GM19328 (cell line): ENCODE results near the gene SLC13A4.
"Not testable (repeated sequence)": the region's sequence is repeated elsewhere in the genome, so short reads cannot be mapped to it uniquely, and the experiment has no call there.

ENCODE experiments used
- ATAC-seq: cut with Tn5 transposase; IDR thresholded peaks from one replicate; pipeline ENCODE4 v1.9.1; 2021; ENCODE audit warnings: mild to moderate bottlenecking, moderate library complexity; ENCODE audit not compliant: unreplicated experiment

The SLC13A4 gene

DNA sequence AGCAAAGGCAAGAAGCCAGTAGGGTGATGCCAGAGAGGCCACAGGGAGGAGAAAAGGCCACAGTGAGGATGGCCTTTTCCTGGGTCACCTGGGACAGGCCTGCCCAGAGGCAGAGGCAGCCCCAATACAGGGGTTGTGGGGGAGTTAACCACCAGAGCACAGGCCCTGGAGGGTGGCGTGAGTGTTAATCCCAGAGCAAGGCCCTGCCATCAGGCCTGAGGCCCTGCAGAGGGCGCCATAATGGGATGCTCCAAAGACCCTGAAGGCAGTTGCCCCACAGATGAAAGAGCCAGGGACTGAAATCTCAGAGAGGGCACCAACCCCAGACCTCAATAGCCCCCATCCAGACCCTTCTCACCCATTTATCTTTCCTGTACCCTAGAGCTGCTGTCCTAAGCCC is 23.9 kb downstream of the SLC13A4 start:
- no peak for ATAC-seq

DNA sequence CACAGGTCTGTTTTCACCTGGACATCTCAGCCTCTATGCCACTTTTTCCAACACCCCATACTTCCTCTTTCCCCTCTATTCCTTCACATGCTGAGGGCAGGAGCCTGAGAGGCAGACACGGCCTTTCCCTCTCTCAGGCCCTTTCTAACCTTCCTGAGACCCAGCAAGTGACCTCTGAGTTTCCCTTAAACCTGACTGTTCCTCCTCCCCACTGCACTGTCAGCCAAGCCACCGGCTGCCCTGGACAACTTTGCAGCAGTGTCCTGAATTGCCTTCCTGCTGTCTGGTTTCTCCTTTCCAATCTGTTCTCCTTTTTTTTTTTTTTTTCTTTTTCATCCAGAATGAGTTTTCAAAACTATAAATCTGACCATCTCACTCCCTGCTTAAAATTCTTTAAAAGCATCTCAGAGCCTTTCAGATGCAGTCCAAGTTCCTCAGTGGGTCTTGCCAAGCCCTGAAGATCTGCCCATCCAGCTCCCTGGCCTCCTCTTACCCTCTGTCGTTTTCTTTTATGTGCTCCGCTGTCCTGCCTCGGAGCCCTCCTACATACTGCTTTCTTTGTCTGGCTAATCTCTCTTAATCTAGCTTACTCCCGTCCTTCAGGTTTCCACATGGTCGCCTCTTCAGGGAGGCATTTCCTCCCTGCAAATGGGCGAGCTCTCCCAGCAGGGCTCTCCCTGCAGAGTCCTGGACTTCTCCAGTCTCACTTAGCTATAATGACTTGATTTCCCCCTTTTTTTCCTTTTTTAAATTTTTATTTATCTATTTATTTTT is 30.5 kb downstream of the SLC13A4 start:
- no peak for ATAC-seq

DNA sequence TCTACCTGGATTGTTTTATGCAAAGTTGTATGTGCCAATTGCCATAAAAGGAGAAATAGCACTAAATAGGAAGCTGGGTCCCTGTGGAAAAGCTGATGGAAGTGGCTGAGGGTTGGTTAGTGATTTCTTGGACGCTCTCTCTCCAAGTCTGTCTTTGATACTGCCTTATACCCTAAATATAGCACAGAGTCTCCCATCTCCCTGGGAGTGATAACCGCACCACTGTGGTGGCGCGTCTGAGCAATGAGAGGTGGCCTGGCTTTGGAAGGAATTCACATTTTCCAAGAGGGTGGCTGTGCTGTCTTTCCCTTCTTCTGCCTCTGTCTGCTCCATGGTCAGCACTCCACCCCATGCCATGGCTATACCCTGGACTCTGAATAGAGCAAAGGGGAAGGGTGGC is 34.4 kb downstream of the SLC13A4 start:
- no peak for ATAC-seq

DNA sequence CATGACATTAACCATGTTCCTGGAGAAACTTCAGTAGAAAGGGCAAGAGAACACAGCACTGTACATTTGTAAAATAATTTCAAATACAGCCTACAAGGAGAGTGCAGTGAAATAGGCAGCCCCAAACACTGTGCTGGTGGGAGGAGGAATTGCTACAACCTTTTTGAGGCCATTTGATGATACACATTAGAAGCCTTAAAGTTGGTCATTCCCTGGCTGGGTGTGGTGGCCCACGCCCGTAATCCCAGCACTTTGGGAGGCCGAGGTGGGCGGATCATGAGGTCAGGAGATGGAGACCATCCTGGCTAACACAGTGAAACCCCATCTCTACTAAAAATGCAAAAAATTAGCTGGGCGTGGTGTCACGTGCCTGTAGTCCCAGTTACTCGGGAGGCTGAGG is 35.4 kb downstream of the SLC13A4 start:
- not testable (repeated sequence) for ATAC-seq

DNA sequence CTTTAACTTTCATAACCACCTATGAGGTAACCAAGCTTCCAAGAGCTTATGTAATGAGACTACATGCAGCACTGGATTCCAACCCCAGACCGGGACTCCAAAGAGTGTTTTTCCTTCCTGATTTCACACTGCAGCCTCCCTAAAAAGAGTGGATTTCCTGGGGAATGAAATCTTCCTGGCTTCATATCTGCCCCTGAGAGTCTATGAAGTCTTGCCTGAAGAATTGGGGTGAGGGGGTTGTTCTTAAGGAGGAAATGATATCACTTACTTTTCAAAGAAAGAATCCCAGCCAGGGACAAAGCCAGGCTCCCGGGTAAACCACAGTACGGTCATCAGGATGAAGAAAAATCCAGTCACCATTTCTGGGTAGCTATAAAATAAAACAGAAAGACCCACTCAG is 35.9 kb downstream of the SLC13A4 start:
- no peak for ATAC-seq

DNA sequence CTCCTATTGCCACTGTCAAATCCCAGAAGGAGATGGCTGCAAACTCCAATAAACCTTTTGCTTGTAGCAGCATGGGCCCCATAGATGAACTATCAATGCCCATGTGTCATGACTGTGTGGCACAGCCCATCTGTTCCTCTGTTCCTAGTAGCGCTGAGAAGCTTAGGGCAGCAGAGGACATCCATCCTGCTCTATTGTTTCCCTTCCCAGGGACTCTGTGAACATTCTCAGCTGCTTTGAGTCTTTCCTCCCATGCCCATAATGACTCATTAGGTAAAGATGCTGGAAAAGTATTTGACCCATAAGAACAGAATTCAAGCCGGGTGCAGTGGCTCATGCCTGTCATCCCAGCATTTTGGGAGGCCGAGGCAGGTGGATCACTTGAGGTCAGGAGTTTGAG is 37.4 kb downstream of the SLC13A4 start:
- no peak for ATAC-seq

DNA sequence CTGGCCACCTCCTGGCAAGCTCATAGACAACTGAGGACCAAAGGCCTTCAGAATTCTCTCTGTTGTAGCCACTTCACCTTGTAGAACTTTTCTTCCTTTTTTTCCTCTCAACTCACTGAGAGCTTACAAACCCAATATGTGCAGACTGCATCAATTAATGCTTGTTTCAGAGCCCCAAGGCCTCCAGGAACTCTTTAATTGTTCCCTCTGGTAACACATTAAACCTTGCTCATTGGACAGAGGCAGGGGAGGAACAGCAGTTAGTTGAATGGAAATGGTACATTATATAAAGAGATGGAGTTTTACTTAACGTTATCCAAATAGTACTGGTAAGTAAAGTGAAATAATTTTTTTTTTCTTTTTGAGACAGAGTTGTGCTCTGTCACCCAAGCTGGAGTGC is 40.5 kb downstream of the SLC13A4 start:
- no peak for ATAC-seq

DNA sequence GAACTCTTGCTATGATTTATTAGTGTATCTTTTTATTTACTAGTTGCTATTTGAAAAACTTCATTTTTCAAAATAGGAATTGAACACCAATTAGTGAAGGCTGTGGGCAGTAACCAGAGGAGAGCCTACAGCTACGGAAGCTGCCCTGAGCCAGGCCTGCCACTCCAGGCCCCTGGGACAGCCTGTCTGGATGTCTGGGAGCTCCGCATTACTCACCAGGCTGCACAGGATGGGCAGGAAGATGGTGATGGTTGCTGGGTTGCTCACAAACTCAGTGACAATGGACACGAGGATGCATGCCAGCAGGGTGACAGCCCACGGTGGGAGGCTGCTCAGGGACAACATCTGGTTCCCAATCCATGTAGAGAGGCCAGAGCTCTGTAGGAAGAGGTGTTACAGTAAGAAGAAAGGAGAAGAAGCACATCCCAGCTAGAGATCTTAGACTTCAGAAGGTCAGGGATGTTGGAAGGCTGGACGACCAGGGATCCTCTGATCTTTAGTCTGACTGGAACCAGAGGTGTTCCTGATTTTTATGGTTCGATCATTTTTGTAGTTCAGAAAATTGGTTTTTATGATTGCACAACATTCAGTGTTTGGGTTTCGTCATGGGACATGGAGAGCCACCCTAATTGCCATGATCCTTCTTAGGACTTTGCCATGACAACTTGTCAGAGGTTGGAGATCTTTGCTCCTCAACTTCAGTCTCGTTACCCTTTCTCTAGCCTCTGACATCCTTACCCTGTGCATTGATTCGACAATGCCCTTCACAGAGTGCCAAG is 42.5 kb downstream of the SLC13A4 start:
- no peak for ATAC-seq

DNA sequence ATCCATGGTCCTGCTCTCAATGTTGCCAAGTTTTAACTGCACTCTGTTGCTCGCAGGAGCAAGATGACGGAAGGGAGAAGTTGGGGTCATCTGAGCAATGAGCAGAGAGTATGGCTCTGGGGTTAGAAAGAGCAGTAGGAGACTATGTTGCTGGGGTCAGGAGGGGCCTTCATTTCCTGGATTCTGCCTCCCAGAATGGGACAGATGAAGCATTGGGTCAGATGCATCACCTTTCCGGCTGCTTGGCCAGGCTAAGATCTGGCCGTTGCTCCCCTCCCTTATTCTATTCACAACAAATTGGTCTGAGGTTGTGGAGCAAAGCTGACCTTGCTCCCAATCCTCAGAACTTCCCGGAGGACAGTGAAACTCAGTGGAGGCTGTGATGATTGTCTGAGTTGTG is 43.3 kb downstream of the SLC13A4 start:
- no peak for ATAC-seq

DNA sequence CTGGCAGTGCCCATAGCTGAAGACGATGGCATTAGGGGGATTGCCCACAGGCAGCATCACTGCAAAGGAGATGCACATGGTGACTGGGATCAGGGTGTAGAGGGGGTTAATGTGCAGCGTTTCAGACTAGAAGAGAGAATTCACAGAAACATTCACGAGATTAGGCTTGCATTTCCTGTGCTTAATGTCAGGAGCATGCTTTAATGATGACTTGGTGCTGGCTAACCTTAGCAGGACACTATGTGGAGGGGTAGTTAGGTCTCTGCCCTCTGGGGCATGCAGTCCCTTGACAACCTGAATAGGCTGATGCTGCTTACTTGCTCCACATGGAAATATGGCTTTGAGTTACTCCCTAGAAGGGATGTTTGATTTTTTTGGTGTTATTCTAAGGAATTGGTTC is 43.9 kb downstream of the SLC13A4 start:
- no peak for ATAC-seq

DNA sequence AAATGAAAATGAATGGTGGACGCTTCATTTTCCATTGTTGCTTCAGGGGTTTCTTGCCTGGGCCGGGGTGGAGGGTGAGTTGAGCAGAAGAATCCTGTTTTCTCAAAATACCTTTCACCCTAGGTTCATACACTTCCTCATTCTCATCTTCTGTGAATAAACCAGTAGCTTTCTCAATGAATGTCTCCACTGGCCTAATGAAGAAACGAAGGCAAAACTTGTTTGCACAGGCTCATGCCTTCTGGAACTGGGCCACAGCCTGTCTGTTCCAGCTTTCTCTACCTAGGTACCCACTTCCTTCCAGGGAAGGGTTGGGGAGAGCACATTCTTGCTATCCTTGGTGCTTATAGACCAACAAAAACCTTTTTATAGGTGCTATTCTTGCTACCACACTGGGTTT is 44.4 kb downstream of the SLC13A4 start:
- no peak for ATAC-seq

DNA sequence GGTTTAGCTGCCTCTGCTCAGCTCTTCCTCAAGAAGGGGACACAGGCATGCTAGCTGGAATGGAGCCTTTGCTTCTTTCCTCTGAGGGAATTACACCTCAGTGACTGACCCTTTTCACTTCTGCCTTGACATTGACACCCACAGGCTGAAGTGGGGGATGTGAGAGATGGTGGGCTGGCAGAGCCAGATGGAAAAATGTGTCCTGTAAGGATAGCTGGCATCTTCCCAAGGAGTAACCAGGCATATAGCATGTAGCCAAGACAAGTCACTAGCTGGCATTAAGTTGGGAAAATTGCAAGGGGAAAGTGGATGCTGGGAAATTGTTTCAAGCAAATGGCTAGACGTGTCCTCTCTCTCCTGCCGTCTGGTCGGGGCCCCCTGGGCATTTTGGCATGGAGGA is 45.8 kb downstream of the SLC13A4 start:
- no peak for ATAC-seq

DNA sequence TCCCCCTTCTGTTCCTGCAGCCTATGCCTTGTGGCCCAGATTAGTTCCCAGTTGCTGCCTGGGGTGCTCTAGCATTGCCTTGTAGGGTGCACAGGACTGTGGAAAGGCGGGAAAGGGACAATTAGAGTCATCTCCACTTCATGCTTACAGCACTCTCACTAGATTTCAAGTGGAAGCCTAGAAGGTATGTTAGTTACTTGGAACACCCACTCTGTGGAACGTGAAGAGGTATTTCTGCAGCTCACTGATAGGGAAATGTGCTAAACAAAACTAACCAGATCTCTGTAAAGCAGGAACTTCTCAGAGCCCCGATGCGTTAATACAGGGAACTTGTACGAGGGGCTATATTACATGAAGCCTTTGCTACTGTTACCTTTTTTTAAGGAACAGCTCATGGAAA is 46.2 kb downstream of the SLC13A4 start:
- no peak for ATAC-seq

DNA sequence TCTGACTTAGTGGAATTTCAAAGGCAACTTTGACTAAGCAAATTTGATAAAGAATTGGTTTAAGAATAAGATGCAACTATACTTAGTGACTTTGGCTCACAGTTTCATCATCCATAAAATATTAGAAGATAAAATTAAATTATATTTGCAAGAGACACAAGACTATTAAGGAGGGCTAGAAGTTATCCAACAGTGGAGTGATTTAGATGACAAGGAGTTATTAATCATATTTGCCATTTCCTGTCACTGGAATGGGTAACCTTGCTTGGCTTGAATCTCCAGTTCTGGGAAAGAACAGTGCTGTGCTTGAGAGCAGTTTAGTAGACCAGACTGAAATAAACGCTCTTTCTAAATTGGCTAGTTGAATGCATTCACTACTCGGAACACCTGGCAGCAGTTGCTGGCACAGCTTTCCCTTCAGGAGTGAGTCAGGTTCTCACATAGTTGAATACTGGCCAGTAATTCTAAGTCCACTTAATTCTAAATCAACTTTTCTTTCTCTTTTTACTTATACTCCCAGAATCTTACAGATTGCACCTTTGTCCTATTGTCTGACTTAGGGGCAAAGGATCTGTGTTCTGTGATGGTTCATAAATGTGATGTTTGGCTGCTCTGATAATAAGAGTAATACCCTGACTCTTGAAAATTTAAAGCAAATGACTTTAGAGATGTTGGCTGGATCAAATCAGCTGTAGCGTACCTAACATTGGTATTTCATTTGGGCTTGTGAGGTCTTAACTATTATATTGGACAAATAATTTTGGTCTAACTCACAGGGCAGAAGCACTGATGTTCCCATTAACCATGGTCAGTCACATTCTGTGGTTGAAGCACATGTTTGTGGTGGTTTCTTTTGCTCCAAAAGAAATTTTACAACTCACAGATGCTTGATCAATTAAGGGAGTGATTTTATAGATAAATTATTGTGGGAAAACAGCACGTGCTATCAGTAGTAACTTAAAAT is 49.1 kb downstream of the SLC13A4 start:
- no peak for ATAC-seq

DNA sequence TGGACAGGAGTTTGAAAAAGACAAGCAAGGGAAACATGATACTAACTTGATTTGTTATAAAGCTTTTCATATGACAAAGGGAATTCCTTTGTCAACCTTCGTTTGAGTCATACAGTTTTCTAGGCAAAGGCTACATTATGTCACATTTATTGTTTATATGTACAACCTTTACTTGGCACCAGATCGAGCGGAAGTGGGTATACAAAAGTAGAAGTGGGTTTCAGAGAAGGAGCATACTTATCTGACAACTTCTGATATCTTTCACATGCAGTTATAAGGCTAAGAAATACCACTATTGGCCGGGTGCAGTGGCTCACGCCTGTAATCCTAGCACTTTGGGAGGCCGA is 54.7 kb downstream of the SLC13A4 start:
- ATAC-seq = no peak

DNA sequence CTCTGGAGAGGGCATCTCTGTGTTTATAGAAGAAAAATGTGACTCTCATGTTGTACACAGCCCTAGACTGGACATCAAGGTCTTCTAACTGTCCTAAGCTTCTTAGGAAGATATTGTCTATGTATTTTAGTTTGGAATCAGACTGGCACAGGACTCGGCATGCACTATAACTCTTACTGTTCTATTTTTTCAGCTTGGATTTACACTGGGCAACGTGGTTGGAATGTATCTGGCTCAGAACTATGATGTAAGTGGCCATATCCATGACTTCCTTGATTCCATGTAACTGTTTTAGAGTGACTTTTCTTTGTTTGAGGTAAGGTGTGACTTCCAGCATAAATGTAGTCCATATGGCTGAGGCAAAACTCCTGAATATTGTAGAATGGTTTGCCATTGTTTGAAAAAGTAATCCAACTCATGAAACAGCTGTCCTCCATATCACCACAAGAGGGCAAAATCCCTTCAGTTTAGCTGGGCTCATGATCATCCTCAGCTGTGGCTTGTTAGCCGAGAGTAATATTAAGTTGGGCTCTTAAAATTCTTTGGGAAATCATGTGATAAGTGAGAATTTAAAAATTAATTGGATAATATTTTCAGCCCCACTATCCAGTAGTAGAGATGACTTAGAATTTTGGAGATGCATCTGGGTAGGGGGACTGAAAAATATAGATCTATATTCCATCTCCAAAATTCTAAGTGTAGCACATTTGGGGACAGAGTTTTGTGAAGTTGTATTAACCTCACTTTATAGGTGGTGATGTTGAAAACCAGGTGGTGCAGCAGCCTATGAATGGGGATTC is 55.2 kb downstream of the SLC13A4 start:
- peak; percentile 71 for ATAC-seq

DNA sequence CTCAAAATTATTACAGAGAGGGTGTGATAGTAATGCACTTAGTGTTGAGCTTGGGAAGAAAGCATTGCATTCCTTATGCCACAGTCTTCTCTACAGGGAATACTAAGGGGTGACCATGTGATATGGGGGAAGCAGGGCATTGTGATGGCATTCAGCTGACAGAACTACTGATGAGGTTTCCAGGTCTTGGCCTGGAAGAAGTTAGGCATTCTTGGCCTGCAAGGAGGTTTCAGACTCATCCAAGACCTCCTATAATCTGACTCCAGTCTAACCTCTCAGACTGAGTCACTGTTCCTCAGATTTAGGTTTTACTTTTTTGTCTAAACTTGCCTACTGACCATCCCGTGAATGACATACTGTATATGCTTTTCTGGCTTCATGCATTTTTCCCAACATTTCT is 57.8 kb downstream of the SLC13A4 start:
- ATAC-seq = no peak

DNA sequence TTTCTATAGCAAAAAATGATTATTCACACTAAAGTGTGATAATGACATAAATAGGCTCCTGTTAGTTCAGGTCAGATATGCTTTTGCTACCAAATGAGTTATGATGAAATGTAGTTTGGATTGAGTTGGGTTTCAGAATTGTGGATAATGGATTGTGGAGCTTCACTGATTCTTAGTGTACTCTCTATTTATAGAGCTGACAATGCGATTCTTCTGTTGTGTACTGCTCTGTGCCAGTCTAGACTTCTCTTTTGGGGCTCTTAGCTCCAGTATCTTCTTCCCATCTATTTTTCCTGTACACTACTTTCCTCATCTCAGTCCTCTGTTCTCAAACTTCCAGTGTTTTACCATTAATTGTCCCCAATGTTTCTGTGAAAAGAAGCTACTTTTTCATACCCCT is 58.2 kb downstream of the SLC13A4 start:
- ATAC-seq = no peak

DNA sequence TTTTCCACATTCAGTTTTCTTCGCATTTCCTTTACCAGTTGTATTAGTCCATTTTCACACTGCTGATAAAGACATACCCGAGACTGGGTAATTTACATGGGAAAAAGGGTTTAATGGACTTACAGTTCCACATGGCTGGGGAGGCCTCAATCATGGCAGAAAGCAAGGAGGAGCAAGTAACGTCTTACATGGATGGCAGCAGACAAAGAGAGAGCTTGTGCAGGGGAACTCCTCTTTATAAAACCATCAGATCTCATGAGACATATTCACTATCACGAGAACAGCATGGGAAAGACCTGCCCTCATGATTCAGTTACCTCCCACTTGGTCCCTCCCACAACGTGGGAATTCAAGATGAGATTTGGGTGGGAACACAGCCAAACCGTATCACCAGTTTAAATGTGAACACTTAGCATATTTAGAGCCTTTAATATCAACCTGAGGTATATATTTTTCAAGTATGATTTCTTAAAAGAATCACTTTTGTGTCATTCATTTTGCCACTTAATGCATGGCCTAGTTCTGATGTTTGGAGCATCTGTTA is 59.1 kb downstream of the SLC13A4 start:
- not testable (repeated sequence) for ATAC-seq

DNA sequence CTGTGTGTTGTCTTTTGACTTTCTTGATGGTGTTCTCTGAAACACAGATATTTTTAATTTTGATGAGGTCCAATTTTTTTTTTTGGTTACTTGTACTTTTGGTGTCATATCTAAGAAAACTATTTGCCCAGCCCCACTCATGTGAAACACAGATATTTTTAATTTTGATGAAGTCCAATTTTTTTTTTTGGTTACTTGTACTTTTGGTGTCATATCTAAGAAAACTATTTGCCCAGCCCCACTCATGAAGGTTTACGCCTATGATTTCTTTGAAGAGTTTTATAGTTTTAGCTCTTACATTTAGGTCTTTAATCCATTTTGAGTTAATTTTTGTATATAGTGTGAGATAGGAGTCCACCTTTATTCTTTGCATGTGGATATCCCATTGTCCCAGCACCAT is 60.4 kb downstream of the SLC13A4 start:
- ATAC-seq = not testable (repeated sequence)
